Stimulated activated CD4-positive, alpha-beta T cell treated with anti-CD3 and anti-CD28 coated beads, Interleukin-2, amount 100 ng/mL, for 48 hours (primary cell): ENCODE results near the gene GLRX2.
"Not testable (repeated sequence)": the region's sequence is repeated elsewhere in the genome, so short reads cannot be mapped to it uniquely, and the experiment has no call there.

Experiments
- DNase-seq, 2 donors: peaks; one replicate each; pipeline ENCODE4 v3.0.0-alpha.2; 2020

The GLRX2 gene

GRCh38 chr1:193104907-193105820 lies at the start of gene GLRX2:
Gene GLRX2 (minus strand): TSS chr1:193105414. CDS start chr1:193105382, 32 bp downstream.
- DNase-seq: peak; percentile 46

GRCh38 chr1:193144999-193145398 lies 39.8 kb upstream of the GLRX2 start:
- no peak for DNase-seq

- no peak for DNase-seq
Observed at GRCh38 chr1:193144361-193144938, 39.2 kb upstream of the GLRX2 start.

GRCh38 chr1:193143285-193143684 lies 38.1 kb upstream of the GLRX2 start:
- no peak for DNase-seq

GRCh38 chr1:193142409-193142808 lies 37.2 kb upstream of the GLRX2 start:
- DNase-seq: no peak

GRCh38 chr1:193141804-193142203 lies 36.6 kb upstream of the GLRX2 start:
- DNase-seq: no peak

- DNase-seq: no peak
Observed at GRCh38 chr1:193140254-193140653, 35.0 kb upstream of the GLRX2 start.

- DNase-seq: no peak
Observed at GRCh38 chr1:193131266-193131860, 26.1 kb upstream of the GLRX2 start.

GRCh38 chr1:193125369-193125768 lies 20.2 kb upstream of the GLRX2 start:
- DNase-seq: no peak

GRCh38 chr1:193123751-193124150 lies 18.5 kb upstream of the GLRX2 start:
- DNase-seq: no peak

- DNase-seq: peak; percentile 99
Observed at GRCh38 chr1:193121616-193122593, 16.7 kb upstream of the GLRX2 start, which contains the start of gene CDC73. Gene CDC73 (plus strand): TSS chr1:193122031. CDS start chr1:193122201, 170 bp downstream.

GRCh38 chr1:193120604-193121166 lies 15.5 kb upstream of the GLRX2 start:
- no peak for DNase-seq

GRCh38 chr1:193118803-193119730 lies 13.9 kb upstream of the GLRX2 start:
- no peak for DNase-seq

GRCh38 chr1:193118194-193118593 lies 13.0 kb upstream of the GLRX2 start:
- no peak for DNase-seq

GRCh38 chr1:193117167-193117566 lies 12.0 kb upstream of the GLRX2 start:
- DNase-seq: not testable (repeated sequence)

- DNase-seq: no peak
Observed at GRCh38 chr1:193115629-193116227, 10.5 kb upstream of the GLRX2 start.

- DNase-seq: no peak
Observed at GRCh38 chr1:193114485-193115095, 9.4 kb upstream of the GLRX2 start.

- DNase-seq: no peak
Observed at GRCh38 chr1:193113992-193114332, 8.7 kb upstream of the GLRX2 start.

- DNase-seq: no peak
Observed at GRCh38 chr1:193113258-193113991, 8.2 kb upstream of the GLRX2 start.
